GM21619 (cell line): ENCODE measurements around the gene DNAJC24.
"Not testable (repeated sequence)": the region's sequence is repeated elsewhere in the genome, so short reads cannot be mapped to it uniquely, and the experiment has no call there.

Experiments used
- ATAC-seq: cut with Tn5 transposase; IDR thresholded peaks from one replicate; pipeline ENCODE4 v1.9.1; 2021; ENCODE audit not compliant: unreplicated experiment

DNAJC24 gene

GRCh38 chr11:31369348-31370329 is at the start of gene DNAJC24, which contains the start of gene DCDC1:
DNAJC24 (plus strand) TSS chr11:31369860; CDS start chr11:31370749, 889 bp downstream.
DCDC1 (minus strand) TSS chr11:31369739; CDS start chr11:31328280, 41,459 bp downstream.
- ATAC-seq: peak; percentile 99

- ATAC-seq: not testable (repeated sequence)
Observed at GRCh38 chr11:31321494-31321893, 48.2 kb upstream of the DNAJC24 start.

GRCh38 chr11:31323145-31323544 is 46.5 kb upstream of the DNAJC24 start:
- no peak for ATAC-seq

- ATAC-seq: no peak
Observed at GRCh38 chr11:31325160-31325559, 44.5 kb upstream of the DNAJC24 start.

GRCh38 chr11:31326470-31327148 is 43.1 kb upstream of the DNAJC24 start:
- ATAC-seq: peak; percentile 77

GRCh38 chr11:31327417-31327816 is 42.2 kb upstream of the DNAJC24 start:
- ATAC-seq: no peak

GRCh38 chr11:31328697-31329096 is 41.0 kb upstream of the DNAJC24 start:
- ATAC-seq: no peak

- ATAC-seq: no peak
Observed at GRCh38 chr11:31337806-31338205, 31.9 kb upstream of the DNAJC24 start.

- no peak for ATAC-seq
Observed at GRCh38 chr11:31340903-31341572, 28.6 kb upstream of the DNAJC24 start.

GRCh38 chr11:31351168-31351567 is 18.5 kb upstream of the DNAJC24 start:
- ATAC-seq: no peak

- ATAC-seq: no peak
Observed at GRCh38 chr11:31355131-31355530, 14.5 kb upstream of the DNAJC24 start.

GRCh38 chr11:31355817-31356216 is 13.8 kb upstream of the DNAJC24 start:
- no peak for ATAC-seq

GRCh38 chr11:31361743-31362142 is 7.9 kb upstream of the DNAJC24 start:
- ATAC-seq: no peak

GRCh38 chr11:31366795-31367194 is 2.9 kb upstream of the DNAJC24 start:
- no peak for ATAC-seq

- no peak for ATAC-seq
Observed at GRCh38 chr11:31375879-31376278, 6.2 kb downstream of the DNAJC24 start.

- ATAC-seq: no peak
Observed at GRCh38 chr11:31383116-31383515, 13.5 kb downstream of the DNAJC24 start.

GRCh38 chr11:31387379-31387778 is 17.7 kb downstream of the DNAJC24 start:
- no peak for ATAC-seq

- ATAC-seq: no peak
Observed at GRCh38 chr11:31397239-31397834, 27.7 kb downstream of the DNAJC24 start.

- no peak for ATAC-seq
Observed at GRCh38 chr11:31404614-31405013, 35.0 kb downstream of the DNAJC24 start.

- no peak for ATAC-seq
Observed at GRCh38 chr11:31408201-31408600, 38.5 kb downstream of the DNAJC24 start.

- no peak for ATAC-seq
Observed at GRCh38 chr11:31412946-31413345, 43.3 kb downstream of the DNAJC24 start.
